ENCODE measurements around the gene TEX55.
A peak's percentile ranks its signal among the peaks of the same experiment; 100 is the strongest.
"Not testable (repeated sequence)": the region's sequence is repeated elsewhere in the genome, so short reads cannot be mapped to it uniquely, and the experiment has no call there.

TEX55 gene

DNA sequence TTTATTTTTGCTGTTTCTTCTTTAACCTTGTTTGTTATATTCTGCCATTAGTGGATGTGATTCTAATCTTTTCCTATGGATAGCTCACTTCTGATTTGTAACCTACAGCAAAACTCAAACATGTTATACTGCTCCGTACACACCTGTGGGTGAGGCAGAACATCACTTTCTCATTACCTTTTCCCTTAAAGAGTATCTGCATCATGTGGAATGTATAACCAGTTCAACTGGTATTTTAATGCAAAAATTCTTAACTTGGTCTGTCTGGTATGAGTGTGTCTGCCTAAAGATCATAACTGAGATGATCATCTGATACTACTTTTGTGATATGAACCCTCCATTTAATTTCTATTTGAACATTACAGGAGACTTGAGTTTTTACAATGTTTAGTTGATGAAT lies 14.4 kb downstream of the TEX55 start:
- TF ChIP-seq, protein P1, sequence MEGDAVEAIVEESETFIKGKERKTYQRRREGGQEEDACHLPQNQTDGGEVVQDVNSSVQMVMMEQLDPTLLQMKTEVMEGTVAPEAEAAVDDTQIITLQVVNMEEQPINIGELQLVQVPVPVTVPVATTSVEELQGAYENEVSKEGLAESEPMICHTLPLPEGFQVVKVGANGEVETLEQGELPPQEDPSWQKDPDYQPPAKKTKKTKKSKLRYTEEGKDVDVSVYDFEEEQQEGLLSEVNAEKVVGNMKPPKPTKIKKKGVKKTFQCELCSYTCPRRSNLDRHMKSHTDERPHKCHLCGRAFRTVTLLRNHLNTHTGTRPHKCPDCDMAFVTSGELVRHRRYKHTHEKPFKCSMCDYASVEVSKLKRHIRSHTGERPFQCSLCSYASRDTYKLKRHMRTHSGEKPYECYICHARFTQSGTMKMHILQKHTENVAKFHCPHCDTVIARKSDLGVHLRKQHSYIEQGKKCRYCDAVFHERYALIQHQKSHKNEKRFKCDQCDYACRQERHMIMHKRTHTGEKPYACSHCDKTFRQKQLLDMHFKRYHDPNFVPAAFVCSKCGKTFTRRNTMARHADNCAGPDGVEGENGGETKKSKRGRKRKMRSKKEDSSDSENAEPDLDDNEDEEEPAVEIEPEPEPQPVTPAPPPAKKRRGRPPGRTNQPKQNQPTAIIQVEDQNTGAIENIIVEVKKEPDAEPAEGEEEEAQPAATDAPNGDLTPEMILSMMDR (IDR thresholded peaks at IDR 0.05; ENCODE audit: control insufficient read depth, insufficient read depth, low read depth, low read length, missing control alignments), result no peak
- H3K4me3 ChIP-seq (ENCODE audit: control insufficient read depth, low read depth, low read length), result no peak overlapping the region
- DNase-seq (ENCODE audit: low read depth), result no peak

DNA sequence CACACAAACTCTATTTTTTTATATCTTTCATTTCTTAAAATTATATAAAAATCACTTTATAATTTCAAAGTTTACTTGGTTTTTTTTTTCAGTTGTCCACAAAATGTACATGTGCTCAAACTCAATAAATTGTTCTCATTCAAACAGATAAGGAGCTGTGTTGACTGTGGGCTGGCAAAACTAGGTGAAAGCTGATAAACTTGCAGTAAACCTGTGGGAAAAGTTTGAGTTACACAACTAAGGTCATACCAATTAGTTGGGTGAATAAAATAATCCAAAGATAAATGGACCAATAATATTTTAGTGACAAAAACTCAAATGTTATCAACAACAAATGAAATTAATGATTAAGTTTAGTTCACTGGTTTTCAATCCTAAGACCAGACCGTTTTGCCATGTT lies 14.8 kb downstream of the TEX55 start:
- no peak for DNase-seq (ENCODE audit: low read depth)
- TF ChIP-seq, protein P1 (IDR thresholded peaks at IDR 0.05; ENCODE audit: control insufficient read depth, insufficient read depth, low read depth, low read length, missing control alignments), result no peak
- H3K4me3 ChIP-seq (ENCODE audit: control insufficient read depth, low read depth, low read length), result no peak overlapping the region

DNA sequence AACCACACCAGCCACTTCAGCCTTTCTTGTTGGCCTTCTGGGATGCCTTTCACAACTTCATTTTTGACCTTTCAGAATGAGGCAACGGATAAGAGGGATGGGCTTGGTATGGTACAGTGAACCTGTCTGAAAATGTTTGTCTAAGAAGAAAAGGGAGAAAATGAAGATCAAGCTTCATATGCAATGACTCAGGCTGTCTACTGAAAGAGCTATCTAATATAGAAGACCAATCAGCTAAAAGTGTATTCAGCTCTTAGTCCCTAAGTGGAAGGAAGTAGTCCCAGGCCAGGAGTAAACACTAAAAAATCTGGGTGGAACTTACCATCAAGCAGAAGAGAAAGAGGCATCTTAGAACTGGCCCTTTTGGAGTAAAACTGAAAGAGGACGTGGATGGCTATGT lies 15.3 kb downstream of the TEX55 start:
- H3K4me3 ChIP-seq (ENCODE audit: control insufficient read depth, low read depth, low read length), result no peak overlapping the region

DNA sequence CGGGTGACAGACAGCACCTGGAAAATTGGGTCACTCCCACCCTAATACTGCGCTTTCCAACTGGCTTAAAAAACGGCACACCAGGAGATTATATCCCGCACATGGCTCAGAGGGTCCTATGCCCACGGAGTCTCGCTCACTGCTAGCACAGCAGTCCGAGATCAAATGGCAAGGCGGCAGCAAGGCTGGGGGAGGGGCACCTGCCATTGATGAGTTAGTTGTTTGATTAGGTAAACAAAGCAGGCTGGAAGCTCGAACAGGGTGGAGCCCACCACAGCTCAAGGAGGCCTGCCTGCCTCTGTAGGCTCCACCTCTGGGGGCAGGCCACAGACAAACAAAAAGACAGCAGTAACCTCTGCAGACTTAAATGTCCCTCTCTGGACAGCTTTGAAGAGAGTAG lies 18.8 kb downstream of the TEX55 start:
- DNase-seq (ENCODE audit: low read depth); H3K4me3 ChIP-seq (ENCODE audit: control insufficient read depth, low read depth, low read length): not testable (repeated sequence)

More for the DNA sequence above, 15.3 kb downstream of the TEX55 start:
- DNase-seq (ENCODE audit: low read depth), result no peak
- TF ChIP-seq, protein P1 (IDR thresholded peaks at IDR 0.05; ENCODE audit: control insufficient read depth, insufficient read depth, low read depth, low read length, missing control alignments), result no peak

DNA sequence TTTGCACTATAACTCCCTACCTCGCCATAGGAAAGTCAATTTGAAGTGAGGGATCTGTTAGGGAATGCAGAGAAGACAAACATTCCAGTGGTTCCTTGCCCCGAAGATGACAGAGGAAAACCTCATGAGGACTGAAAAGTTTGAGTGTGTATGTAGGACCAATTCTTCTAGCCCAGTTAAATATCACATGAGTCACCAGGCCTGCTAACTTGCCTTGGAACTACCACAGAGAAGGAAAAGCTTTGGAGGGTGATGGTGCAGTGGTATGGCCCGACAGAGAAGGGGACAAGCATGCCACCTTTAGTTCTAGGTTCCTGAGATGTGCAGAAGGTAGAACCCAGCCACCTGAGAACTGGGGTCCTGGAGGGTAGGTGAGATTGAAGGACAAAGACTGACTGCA lies 24.9 kb downstream of the TEX55 start:
- DNase-seq (ENCODE audit: low read depth), result no peak

DNA sequence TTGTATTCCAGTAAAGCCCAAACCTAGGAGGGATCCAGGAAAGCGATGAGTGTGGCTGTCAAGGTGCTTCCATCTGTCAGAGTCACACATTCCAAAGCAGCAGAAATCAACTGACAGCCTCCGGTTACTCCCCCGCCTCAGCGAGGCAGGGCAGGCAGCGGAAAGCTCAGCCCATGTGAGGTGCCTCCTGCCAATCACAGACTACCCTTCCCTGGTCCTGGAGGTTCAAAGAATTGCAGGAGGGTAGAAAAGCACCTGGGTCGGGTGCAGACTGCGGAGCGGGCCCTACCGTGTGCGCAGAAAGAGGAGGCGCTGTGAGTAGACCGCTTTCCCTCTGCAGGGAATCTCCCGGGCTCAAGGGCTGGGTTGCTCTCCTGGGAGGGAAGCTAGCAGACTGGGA lies 27.4 kb downstream of the TEX55 start, which contains the start of gene UPK1B:
Gene UPK1B, plus strand, starts transcription at position 274 of the 400 bp plus-strand sequence. CDS start 13,144 bp downstream, outside the sequence.
- TF ChIP-seq, protein P1 (IDR thresholded peaks at IDR 0.05; ENCODE audit: control insufficient read depth, insufficient read depth, low read depth, low read length, missing control alignments), result no peak
- H3K4me3 ChIP-seq (ENCODE audit: control insufficient read depth, low read depth, low read length), result no peak within 1 kb of the TSS
- DNase-seq (ENCODE audit: low read depth), result no peak

More for the DNA sequence above, 24.9 kb downstream of the TEX55 start:
- H3K4me3 ChIP-seq (ENCODE audit: control insufficient read depth, low read depth, low read length), result no peak overlapping the region
- TF ChIP-seq, protein P1 (IDR thresholded peaks at IDR 0.05; ENCODE audit: control insufficient read depth, insufficient read depth, low read depth, low read length, missing control alignments), result no peak

DNA sequence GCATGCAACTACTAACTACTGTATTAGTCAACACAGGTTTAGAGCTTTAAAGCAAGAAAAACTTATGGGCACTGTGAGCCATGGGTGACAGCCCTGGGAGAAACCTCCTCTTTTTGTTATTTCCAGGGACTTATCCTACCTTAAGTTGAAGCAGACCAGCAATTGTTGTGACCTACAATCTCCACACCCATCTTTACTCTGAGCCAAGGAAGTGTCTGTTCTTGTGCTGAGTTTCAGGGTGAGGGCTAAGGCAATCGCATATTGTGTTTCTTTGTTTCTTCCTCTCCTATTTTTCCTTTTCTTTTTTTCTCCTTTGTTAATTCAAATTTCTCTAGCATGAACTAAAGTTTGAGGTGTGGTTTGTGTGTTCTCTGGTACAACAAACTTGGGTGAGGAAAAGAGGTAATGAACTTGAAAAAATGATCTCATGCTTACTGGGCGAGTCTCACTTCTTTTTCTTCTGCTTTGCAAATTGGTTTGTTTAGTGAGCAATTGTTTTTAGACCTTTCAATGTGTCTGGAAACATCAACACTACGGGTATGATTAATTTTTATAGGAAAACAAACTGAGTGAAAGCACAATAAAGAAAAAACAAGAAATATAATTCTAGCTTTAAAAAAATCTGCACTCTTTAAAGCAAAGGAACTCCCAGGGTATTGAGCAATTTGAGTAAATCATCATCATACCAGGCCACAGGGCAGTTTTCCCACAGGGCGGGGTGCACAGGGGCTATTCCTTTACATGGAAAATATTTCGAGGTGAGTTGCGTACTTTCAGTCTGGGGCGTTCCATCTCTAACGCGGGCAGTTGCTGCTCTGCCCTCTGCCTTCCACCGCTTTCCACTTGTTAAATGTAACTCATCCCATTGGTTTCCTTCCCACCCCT lies 30.1 kb downstream of the TEX55 start:
- DNase-seq (ENCODE audit: low read depth), result peak; percentile 24
- TF ChIP-seq, protein P1 (IDR thresholded peaks at IDR 0.05; ENCODE audit: control insufficient read depth, insufficient read depth, low read depth, low read length, missing control alignments), result no peak
- H3K4me3 ChIP-seq (ENCODE audit: control insufficient read depth, low read depth, low read length), result no peak overlapping the region
